H9 (cell line): ENCODE data around the gene DNAH11. TPM values are rescaled to one million over a fixed set of nuclear protein-coding genes. Genes with fewer than 3 reads are reported as not detected.

Source experiments
- DNase-seq: peaks from one replicate; pipeline ENCODE4 v3.0.0-alpha.2; 2017
- H2AFZ ChIP-seq: one replicate; pipeline ENCODE4 v1.6.1; 2013; ENCODE audit warnings: mild to moderate bottlenecking, low read length, control low read depth, moderate library complexity
- H2AK5ac ChIP-seq: 2 replicates; pipeline ENCODE4 v1.6.1; 2013; ENCODE audit warnings: low read length, control low read depth, mixed read lengths; ENCODE audit not compliant: insufficient read length
- H2BK120ac ChIP-seq: one replicate; pipeline ENCODE4 v1.6.1; 2013; ENCODE audit warnings: low read depth, mild to moderate bottlenecking, low read length, control low read depth, inconsistent platforms; ENCODE audit not compliant: poor library complexity, severe bottlenecking
- H2BK12ac ChIP-seq: 2 replicates; pipeline ENCODE4 v1.6.1; 2013; ENCODE audit warnings: low read length, control low read depth, mixed read lengths, low read depth; ENCODE audit not compliant: insufficient read length
- H2BK15ac ChIP-seq: 2 replicates; pipeline ENCODE4 v1.6.1; 2013; ENCODE audit warnings: low read depth, low read length, control low read depth
- H2BK20ac ChIP-seq: one replicate; pipeline ENCODE4 v1.6.1; 2013; ENCODE audit warnings: low read depth, mild to moderate bottlenecking, low read length, control low read depth, inconsistent platforms; ENCODE audit not compliant: poor library complexity, severe bottlenecking
- H2BK5ac ChIP-seq: 2 replicates; pipeline ENCODE4 v1.6.1; 2013; ENCODE audit warnings: low read length, control low read depth, mixed read lengths; ENCODE audit not compliant: insufficient read length
- H3K14ac ChIP-seq: 2 replicates; pipeline ENCODE4 v1.6.1; 2013; ENCODE audit warnings: low read length, control low read depth; ENCODE audit not compliant: insufficient read depth
- H3K18ac ChIP-seq: 2 replicates; pipeline ENCODE4 v1.6.1; 2013; ENCODE audit warnings: low read depth, mild to moderate bottlenecking, mixed read lengths, low read length, control low read depth; ENCODE audit not compliant: insufficient read length
- H3K23ac ChIP-seq: 2 replicates; pipeline ENCODE4 v1.6.1; 2013; ENCODE audit warnings: low read length, control low read depth, mixed read lengths, low read depth; ENCODE audit not compliant: insufficient read length
- H3K23me2 ChIP-seq: 2 replicates; pipeline ENCODE4 v1.6.1; 2013; ENCODE audit warnings: low read depth, mild to moderate bottlenecking, mixed read lengths, low read length, control low read depth; ENCODE audit not compliant: insufficient read length, poor library complexity, severe bottlenecking
- H3K27ac ChIP-seq: 2 replicates; pipeline ENCODE4 v1.5.1; 2013; ENCODE audit warnings: low read length, control low read depth, mixed read lengths, low read depth; ENCODE audit not compliant: insufficient read length
- H3K27me3 ChIP-seq: 2 replicates; pipeline ENCODE4 v1.6.1; 2013; ENCODE audit warnings: low read length, control low read depth, inconsistent platforms; ENCODE audit not compliant: insufficient read depth
- H3K4ac ChIP-seq: 2 replicates; pipeline ENCODE4 v1.6.1; 2013; ENCODE audit warnings: low read depth, mild to moderate bottlenecking, control low read depth, inconsistent platforms, low read length, moderate library complexity
- H3K4me1 ChIP-seq: 2 replicates; pipeline ENCODE4 v1.6.1; 2013; ENCODE audit warnings: low read length, control low read depth, inconsistent platforms; ENCODE audit not compliant: insufficient read depth
- H3K4me2 ChIP-seq: 2 replicates; pipeline ENCODE4 v1.6.1; 2013; ENCODE audit warnings: low read length, control low read depth, mixed read lengths; ENCODE audit not compliant: insufficient read length, insufficient read depth
- H3K56ac ChIP-seq: 2 replicates; pipeline ENCODE4 v1.6.1; 2013; ENCODE audit warnings: low read depth, mild to moderate bottlenecking, mixed read lengths, low read length, control low read depth; ENCODE audit not compliant: insufficient read length
- H3K79me1 ChIP-seq: 2 replicates; pipeline ENCODE4 v1.6.1; 2013; ENCODE audit warnings: low read depth, mild to moderate bottlenecking, moderate library complexity, low read length, control low read depth, inconsistent platforms; ENCODE audit not compliant: insufficient read depth, poor library complexity, severe bottlenecking
- H3K79me2 ChIP-seq: 2 replicates; pipeline ENCODE4 v1.6.1; 2013; ENCODE audit warnings: low read length, control low read depth, inconsistent platforms; ENCODE audit not compliant: insufficient read depth
- H3K9ac ChIP-seq: 2 replicates; pipeline ENCODE4 v1.6.1; 2013; ENCODE audit warnings: low read length, control low read depth, mixed read lengths; ENCODE audit not compliant: insufficient read length; ENCODE audit errors: extremely low read depth
- H3K9me3 ChIP-seq: one replicate; pipeline ENCODE4 v1.6.1; 2013; ENCODE audit warnings: low read depth, low read length, inconsistent platforms; ENCODE audit not compliant: control insufficient read depth
- H3T11ph ChIP-seq: one replicate; pipeline ENCODE4 v1.6.1; 2013; ENCODE audit warnings: mild to moderate bottlenecking, low read length, control low read depth, inconsistent platforms
- H4K20me1 ChIP-seq: one replicate; pipeline ENCODE4 v1.6.1; 2013; ENCODE audit not compliant: control insufficient read depth, insufficient read length, insufficient read depth
- H4K5ac ChIP-seq: 2 replicates; pipeline ENCODE4 v1.6.1; 2013; ENCODE audit warnings: low read depth, mild to moderate bottlenecking, mixed read lengths, low read length, control low read depth; ENCODE audit not compliant: insufficient read length
- H4K8ac ChIP-seq: replicated peaks from 2 replicates; pipeline ENCODE4 v1.6.1; 2013; ENCODE audit warnings: low read length, control low read depth, mixed read lengths, low read depth; ENCODE audit not compliant: insufficient read length
- H4K91ac ChIP-seq: 2 replicates; pipeline ENCODE4 v1.6.1; 2013; ENCODE audit warnings: low read depth, mild to moderate bottlenecking, moderate library complexity, mixed read lengths, low read length, control low read depth; ENCODE audit not compliant: insufficient read length
- H3K27ac Mint-ChIP-seq, 3 experiments: 2 replicates in 2 of 3; 3 replicates in 1 of 3; pipeline ENCODE4 v1.8.0; 2020 to 2021; ENCODE audit warnings: mixed read lengths in 3 of 3, mild to moderate bottlenecking in 1 of 3, moderate library complexity in 1 of 3
- H3K27me3 Mint-ChIP-seq: 2 replicates; pipeline ENCODE4 v1.8.0; 2021; ENCODE audit warnings: low read depth, mild to moderate bottlenecking, moderate library complexity, mixed read lengths
- H3K36me3 Mint-ChIP-seq, 3 experiments: 2 replicates in 2 of 3; 3 replicates in 1 of 3; pipeline ENCODE4 v1.8.0; 2020 to 2021; ENCODE audit warnings: low read depth in 3 of 3, mixed read lengths in 3 of 3; ENCODE audit not compliant: insufficient read depth in 1 of 3
- H3K4me1 Mint-ChIP-seq, 2 experiments: 2 replicates each; pipeline ENCODE4 v1.8.0; 2020; ENCODE audit warnings: mixed read lengths in 2 of 2
- H3K4me3 Mint-ChIP-seq, 2 experiments: 2 replicates in 1 of 2; 3 replicates in 1 of 2; pipeline ENCODE4 v1.8.0; 2020 to 2021; ENCODE audit warnings: mild to moderate bottlenecking in 2 of 2, mixed read lengths in 2 of 2, moderate library complexity in 1 of 2
- H3K9me3 Mint-ChIP-seq, 2 experiments: 2 replicates in 1 of 2; 3 replicates in 1 of 2; pipeline ENCODE4 v1.8.0; 2020; ENCODE audit warnings: mild to moderate bottlenecking in 2 of 2, mixed read lengths in 2 of 2, moderate library complexity in 1 of 2
- WGBS: extraction: QIAGEN DNeasy Blood & Tissue Kit; methylation state at CpG from one replicate; pipeline ENCODE4 v1.1.7; 2013; ENCODE audit warnings: missing lambda C conversion rate, low lambda C conversion rate, mixed read lengths; ENCODE audit not compliant: insufficient read length; ENCODE audit errors: extremely low coverage; 5-methylcytosine and 5-hydroxymethylcytosine counted together
- total RNA-seq: library from RNA; stranded (reverse); gene quantifications from 2 replicates; pipeline ENCODE4 v1.2.1, GENCODE V29; 2021
- TF ChIP-seq, protein P1 (sequence below): fragments of 200-600 bp; sonication (generic); conservative IDR thresholded peaks from 3 replicates; pipeline ENCODE4 v1.8.0; 2021; ENCODE audit warnings: antibody characterized with exemption, mild to moderate bottlenecking

The DNAH11 gene
- total RNA-seq, 1 experiment from 2014 or later = 2.5 TPM

DNA sequence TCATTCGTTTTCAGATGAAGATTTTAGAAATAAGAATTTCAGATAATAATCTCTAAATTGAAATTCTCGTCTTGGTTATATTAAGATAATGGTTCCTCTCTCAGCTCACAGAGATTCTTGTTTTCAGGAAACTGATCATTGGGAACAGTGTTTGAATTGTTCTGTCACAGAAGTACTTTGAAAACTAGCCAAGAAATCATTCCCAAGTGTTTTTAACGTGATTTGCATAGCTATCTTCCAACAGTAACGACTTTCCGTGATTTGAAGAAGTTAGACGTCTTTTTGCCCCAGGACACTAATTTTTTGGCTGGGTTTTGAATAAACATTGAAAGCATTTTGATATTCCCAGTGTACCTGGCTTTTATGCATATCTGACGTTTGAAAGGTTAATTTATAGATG lies 286.9 kb downstream of the DNAH11 start:
- H2BK15ac ChIP-seq = no peak overlapping the region
- H3K9ac ChIP-seq = no peak overlapping the region
- no peak overlapping the region for H4K5ac ChIP-seq
- no peak overlapping the region for H3K27ac ChIP-seq
- H4K20me1 ChIP-seq = no peaks in the 10 kb centered on the region
- H2AFZ ChIP-seq = no peak overlapping the region
- WGBS = no CpG with 5 or more reads among the region's 7 CpGs
- H2BK120ac ChIP-seq = no peak overlapping the region
- no peaks in the 10 kb centered on the region for H3K9me3 ChIP-seq
- no peaks in the 10 kb centered on the region for H3K9me3 Mint-ChIP-seq
- no peak overlapping the region for H3K56ac ChIP-seq
- no peak overlapping the region for H2BK12ac ChIP-seq
- no peak overlapping the region for H3K4me3 Mint-ChIP-seq
- H3K4me2 ChIP-seq = no peak overlapping the region
- H3K27ac Mint-ChIP-seq = no peak overlapping the region
- no peaks in the 10 kb centered on the region for H3K27me3 Mint-ChIP-seq
- H3K23ac ChIP-seq = no peak overlapping the region
- H3K23me2 ChIP-seq = no peaks in the 10 kb centered on the region
- peaks cover 4 to 6% of the 10 kb centered on the region in 2 experiments for H3K4me1 Mint-ChIP-seq
- H3K79me2 ChIP-seq = no peaks in the 10 kb centered on the region
- H3K27me3 ChIP-seq = no peaks in the 10 kb centered on the region
- no peaks in the 10 kb centered on the region for H3K36me3 Mint-ChIP-seq
- TF ChIP-seq, protein P1, sequence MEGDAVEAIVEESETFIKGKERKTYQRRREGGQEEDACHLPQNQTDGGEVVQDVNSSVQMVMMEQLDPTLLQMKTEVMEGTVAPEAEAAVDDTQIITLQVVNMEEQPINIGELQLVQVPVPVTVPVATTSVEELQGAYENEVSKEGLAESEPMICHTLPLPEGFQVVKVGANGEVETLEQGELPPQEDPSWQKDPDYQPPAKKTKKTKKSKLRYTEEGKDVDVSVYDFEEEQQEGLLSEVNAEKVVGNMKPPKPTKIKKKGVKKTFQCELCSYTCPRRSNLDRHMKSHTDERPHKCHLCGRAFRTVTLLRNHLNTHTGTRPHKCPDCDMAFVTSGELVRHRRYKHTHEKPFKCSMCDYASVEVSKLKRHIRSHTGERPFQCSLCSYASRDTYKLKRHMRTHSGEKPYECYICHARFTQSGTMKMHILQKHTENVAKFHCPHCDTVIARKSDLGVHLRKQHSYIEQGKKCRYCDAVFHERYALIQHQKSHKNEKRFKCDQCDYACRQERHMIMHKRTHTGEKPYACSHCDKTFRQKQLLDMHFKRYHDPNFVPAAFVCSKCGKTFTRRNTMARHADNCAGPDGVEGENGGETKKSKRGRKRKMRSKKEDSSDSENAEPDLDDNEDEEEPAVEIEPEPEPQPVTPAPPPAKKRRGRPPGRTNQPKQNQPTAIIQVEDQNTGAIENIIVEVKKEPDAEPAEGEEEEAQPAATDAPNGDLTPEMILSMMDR = no peak
- H3T11ph ChIP-seq = no peak overlapping the region
- H2BK5ac ChIP-seq = no peak overlapping the region
- H4K91ac ChIP-seq = no peak overlapping the region
- no peaks in the 10 kb centered on the region for H3K4me1 ChIP-seq
- no peaks in the 10 kb centered on the region for H3K79me1 ChIP-seq
- H2BK20ac ChIP-seq = no peak overlapping the region
- H3K4ac ChIP-seq = no peak overlapping the region
- H3K14ac ChIP-seq = no peak overlapping the region
- H4K8ac ChIP-seq = no peak overlapping the region
- no peak overlapping the region for H3K18ac ChIP-seq
- no peak overlapping the region for H2AK5ac ChIP-seq
- no peak for DNase-seq
